ENCODE measurements around the gene CHD1L.
"Not testable (repeated sequence)": the region's sequence is repeated elsewhere in the genome, so short reads cannot be mapped to it uniquely, and the experiment has no call there.

The CHD1L gene

DNA sequence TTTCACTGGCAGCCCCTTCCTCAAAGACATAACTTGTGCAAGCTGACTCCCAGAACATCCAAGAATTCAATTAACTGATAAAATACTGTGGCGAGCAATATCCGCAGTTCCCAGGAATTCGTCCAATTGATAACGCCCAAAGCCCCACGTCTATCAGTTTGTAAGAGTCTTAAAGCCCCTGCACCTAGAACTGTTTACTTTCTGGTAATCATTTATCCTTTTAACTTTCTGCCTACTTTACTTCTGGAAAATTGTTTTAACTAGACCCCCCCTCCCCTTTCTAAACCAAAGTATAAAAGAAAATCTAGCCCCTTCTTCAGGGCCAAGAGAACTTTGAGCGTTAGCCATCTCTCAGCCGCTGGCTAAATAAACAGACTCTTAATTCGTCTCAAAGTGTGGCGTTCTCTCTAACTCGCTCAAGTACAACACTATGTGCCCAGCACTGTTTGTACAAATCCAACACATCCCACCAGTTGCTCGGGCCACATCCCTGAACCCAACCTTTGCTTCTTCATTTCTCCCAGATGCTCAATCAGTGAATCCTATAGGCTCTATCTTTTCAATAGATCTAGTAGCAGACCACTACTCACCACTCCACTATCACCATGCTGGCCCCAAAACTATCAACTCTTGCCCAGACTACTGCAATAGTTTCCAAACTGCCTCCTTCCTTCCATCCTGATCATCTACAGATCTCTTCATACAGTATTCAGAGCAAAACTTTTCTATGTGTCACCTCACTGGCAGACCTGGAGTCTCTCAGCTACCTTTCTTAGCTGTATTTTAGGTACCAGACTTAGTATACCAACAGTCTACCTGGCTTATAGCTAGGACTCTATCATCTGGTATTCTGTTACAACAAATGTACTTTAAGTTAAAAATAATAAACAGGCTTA, 3.3 kb upstream of the CHD1L start:
- ChIA-PET POLR2A (ENCODE audit: low non-redundant PET) (no interaction called here), CTCF (no interaction called here)
- TF ChIP-seq, protein P1, sequence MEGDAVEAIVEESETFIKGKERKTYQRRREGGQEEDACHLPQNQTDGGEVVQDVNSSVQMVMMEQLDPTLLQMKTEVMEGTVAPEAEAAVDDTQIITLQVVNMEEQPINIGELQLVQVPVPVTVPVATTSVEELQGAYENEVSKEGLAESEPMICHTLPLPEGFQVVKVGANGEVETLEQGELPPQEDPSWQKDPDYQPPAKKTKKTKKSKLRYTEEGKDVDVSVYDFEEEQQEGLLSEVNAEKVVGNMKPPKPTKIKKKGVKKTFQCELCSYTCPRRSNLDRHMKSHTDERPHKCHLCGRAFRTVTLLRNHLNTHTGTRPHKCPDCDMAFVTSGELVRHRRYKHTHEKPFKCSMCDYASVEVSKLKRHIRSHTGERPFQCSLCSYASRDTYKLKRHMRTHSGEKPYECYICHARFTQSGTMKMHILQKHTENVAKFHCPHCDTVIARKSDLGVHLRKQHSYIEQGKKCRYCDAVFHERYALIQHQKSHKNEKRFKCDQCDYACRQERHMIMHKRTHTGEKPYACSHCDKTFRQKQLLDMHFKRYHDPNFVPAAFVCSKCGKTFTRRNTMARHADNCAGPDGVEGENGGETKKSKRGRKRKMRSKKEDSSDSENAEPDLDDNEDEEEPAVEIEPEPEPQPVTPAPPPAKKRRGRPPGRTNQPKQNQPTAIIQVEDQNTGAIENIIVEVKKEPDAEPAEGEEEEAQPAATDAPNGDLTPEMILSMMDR (conservative IDR thresholded peaks at IDR 0.05; ENCODE audit: low read depth) = no peak
- DNase-seq (ENCODE audit: low spot score) = no peak
- no peak overlapping the region for H3K27ac ChIP-seq

DNA sequence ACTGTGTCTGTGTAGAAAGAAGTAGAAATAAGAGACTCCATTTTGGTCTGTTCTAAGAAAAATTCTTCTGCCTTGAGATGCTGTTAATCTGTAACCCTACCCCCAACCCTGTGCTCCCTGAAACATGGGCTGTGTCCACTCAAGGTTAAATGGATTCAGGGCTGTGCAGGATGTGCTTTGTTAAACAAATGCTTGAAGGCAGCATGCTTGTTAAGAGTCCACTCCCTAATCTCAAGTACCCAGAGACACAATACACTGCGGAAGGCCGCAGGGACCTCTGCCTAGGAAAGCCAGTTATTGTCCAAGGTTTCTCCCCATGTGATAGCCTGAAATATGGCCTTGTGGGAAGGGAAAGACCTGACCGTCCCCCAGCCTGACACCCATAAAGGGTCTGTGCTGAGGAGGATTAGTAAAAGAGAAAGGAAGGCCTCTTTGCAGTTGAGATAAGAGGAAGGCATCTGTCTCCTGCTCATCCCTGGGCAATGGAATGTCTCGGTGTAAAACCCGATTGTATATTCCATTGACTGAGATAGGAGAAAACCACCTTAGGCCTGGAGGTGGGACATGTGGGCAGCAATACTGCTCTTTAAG, 2.3 kb upstream of the CHD1L start:
- POLR2A ChIA-PET (ENCODE audit: low non-redundant PET); DNase-seq (ENCODE audit: low spot score); H3K27ac ChIP-seq; CTCF ChIA-PET: not testable (repeated sequence)

GRCh38 chr1:147241934-147242448, 493 bp upstream of the CHD1L start:
- TF ChIP-seq, protein P1 (conservative IDR thresholded peaks at IDR 0.05; ENCODE audit: low read depth) = no peak
- DNase-seq (ENCODE audit: low spot score) = no peak
- H3K27ac ChIP-seq = peak overlapping the region; percentile 90
- CTCF ChIA-PET = interaction anchor here (0.7 to 1.4 kb wide), 5 partner anchors 31 to 150 kb away, joined by 3 to 8 read pairs (median 4); no protein-coding TSS in a partner anchor
- POLR2A ChIA-PET (ENCODE audit: low non-redundant PET) = no interaction called here

- ChIA-PET POLR2A (ENCODE audit: low non-redundant PET) (interaction anchor here (1.0 to 1.4 kb wide), 2 partner anchors 72 to 74 kb away, joined by 3 to 4 read pairs; no protein-coding TSS in a partner anchor), CTCF (interaction anchor here (0.7 to 1.2 kb wide), 4 partner anchors 21 to 75 kb away, joined by 3 to 5 read pairs (median 4); partner anchors contain the start of gene PRKAB2)
- TF ChIP-seq, protein P1 (conservative IDR thresholded peaks at IDR 0.05; ENCODE audit: low read depth) = peak; percentile 21
- peak; percentile 21 for DNase-seq (ENCODE audit: low spot score)
- peak overlapping the region; percentile 90 for H3K27ac ChIP-seq
Observed at GRCh38 chr1:147243228-147243685, 773 bp downstream of the CHD1L start.

DNA sequence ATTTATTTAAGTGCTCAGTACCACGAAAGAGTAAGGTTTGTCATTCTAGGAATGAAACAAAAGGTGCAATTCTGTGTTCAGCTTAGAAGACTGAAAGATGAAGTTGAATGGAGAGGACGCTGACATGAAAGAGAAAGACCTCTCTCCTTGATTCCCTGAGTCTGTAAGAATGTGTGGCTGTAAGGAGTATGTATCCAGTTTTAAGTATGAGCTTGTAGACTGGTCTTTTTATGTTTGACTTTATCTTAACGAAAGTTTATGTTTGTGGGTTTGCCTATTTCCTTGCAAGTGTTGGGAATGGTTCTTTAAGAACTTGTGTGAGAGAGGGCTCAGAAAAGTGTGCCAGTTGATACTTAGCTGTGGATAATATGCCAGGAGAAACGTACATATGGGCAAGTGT, 1.4 kb downstream of the CHD1L start:
- ChIA-PET CTCF (interaction anchor here (1.0 to 1.2 kb wide), 2 partner anchors 21 to 72 kb away, joined by 4 to 5 read pairs; partner anchors contain the start of gene PRKAB2), POLR2A (ENCODE audit: low non-redundant PET) (interaction anchor here (1.0 to 1.4 kb wide), 2 partner anchors 73 to 75 kb away, joined by 3 to 4 read pairs; no protein-coding TSS in a partner anchor)
- TF ChIP-seq, protein P1 (conservative IDR thresholded peaks at IDR 0.05; ENCODE audit: low read depth) = no peak
- peak overlapping the region; percentile 90; the same call in 1 of the 2 replicates for H3K27ac ChIP-seq
- no peak for DNase-seq (ENCODE audit: low spot score)

DNA sequence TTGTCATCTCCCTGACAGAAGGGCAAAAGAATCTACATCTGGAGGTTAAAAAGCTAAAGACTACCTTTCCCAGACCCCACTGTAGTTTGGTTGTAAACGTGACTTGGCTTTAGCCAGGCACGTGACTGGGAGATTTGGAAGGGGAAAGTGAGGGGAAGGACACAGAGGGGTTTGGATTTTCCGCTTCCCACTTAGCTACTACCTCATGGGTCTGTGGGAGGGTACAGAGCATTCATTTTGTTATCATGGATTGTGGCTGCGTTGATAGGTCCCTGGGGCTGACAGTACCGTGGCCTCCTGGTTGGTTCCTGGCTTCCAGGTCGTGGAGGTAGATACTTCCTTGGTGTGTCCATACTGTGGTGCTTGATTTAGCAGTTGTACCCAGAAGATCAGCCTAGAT, 2.6 kb downstream of the CHD1L start:
- H3K27ac ChIP-seq = no peak overlapping the region
- CTCF ChIA-PET = interaction anchor here (0.6 to 0.7 kb wide), 2 partner anchors 140 to 1238 kb away, joined by 3 read pairs; no protein-coding TSS in a partner anchor
- POLR2A ChIA-PET (ENCODE audit: low non-redundant PET) = no interaction called here
- no peak for DNase-seq (ENCODE audit: low spot score)
- TF ChIP-seq, protein P1 (conservative IDR thresholded peaks at IDR 0.05; ENCODE audit: low read depth) = no peak
